Ecto neural progenitor cell (in vitro differentiated cells): ENCODE results near the gene GPATCH3.
"Not testable (repeated sequence)": the region's sequence is repeated elsewhere in the genome, so short reads cannot be mapped to it uniquely, and the experiment has no call there.

Source experiments
- DNase-seq: peaks from one replicate; pipeline ENCODE4 v3.0.0-alpha.2; 2018; ENCODE audit warnings: low spot score

The GPATCH3 gene

DNA sequence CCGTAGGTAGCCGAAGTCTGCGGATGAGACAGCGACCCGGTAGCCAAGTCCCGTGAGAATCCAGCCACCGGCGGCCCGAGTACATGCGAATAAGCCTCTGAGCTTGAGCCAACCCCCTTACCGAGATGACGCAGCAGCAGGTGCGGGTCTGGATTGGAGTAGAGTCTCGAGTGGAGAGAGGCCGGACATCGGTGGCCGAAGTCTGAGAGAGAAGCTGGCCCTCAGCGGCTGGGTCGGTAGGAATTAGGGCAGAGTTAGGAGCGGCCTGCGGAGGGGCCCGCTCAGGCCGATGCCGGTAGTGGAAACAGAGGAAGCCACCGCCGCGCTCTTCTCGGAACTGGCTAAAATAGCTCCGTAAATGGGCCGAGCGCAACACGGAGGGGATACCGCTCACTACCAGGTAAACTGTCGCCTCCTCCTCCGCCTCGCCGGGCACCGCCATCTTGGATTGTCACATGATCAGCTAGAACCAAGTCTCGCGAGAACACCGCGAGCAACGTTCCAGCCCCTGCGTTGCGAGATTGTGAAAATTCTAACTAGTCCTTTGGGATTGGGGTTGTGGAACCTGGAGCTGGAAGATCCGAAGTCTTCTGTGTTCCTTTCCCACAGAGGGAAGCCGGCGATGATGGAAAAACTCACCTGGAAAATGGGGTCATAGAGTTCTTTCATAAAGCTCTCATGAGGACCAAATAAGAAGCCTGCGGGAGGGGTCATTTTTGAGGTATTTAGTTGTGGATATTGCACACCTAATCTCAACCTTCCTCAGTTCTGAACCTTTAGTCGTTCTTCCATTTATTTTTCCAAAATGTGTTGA lies at the start of gene GPATCH3:
GPATCH3 (minus strand) TSS at position 467 of the 814 bp plus-strand sequence; CDS start at position 442, 25 bp downstream.
- DNase-seq: peak; percentile 95

GRCh38 chr1:26949926-26950319 lies 49.7 kb upstream of the GPATCH3 start:
- no peak for DNase-seq

DNA sequence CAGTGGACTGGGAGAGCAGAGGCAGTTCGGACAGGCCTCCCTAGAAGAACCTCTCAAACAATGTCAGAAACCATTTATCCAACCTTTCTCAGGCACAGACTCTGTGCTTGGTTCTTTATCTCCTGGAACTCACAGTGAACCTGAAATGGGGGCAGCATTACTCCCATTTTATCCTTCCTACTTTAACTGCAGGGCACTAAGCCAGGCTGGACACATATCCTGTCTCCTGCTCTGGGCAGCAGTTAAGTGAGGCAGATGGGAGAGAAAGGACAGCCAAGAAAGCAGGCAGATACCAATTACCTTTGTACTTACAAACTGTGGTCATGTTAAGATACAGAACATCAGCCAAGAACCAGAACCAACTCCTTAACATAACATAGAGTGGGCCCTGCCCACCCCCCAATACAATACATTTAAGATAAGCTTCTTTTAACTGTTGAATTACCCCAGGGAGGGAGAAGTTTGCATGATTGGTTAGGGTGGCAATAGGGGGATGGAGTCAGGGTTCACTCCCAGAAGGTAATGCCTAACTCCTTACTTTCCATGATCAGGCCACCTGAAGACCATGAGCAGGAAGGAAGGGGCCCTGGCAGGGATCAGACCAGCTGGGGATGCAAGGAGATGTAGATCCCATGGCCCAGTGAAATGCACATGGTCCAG lies 49.1 kb upstream of the GPATCH3 start:
- no peak for DNase-seq

GRCh38 chr1:26948725-26949057 lies 48.4 kb upstream of the GPATCH3 start:
- not testable (repeated sequence) for DNase-seq

DNA sequence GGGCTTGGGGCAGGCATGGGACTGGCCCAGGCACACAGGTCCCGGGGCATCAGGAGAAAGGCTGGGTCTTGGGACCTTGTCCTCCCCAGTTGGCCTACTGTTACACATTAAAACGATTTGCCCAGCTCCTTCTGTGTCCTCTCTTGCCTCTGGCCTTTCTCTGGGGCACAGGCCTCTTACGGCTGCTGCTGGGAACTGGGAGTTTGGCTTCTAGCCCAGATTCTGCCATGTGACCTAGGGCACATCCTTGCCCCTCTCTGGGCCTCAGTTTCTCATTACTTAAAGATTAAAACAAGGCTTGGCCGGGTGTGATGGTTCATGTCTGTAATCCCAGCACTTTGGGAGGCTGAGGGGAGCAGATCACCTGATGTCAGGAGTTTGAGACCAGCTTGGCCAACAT lies 46.0 kb upstream of the GPATCH3 start:
- no peak for DNase-seq

- no peak for DNase-seq
These were observed 45.5 kb upstream of the GPATCH3 start for GRCh38 chr1:26945728-26946127.

GRCh38 chr1:26945138-26945537 lies 44.9 kb upstream of the GPATCH3 start:
- DNase-seq: no peak

DNA sequence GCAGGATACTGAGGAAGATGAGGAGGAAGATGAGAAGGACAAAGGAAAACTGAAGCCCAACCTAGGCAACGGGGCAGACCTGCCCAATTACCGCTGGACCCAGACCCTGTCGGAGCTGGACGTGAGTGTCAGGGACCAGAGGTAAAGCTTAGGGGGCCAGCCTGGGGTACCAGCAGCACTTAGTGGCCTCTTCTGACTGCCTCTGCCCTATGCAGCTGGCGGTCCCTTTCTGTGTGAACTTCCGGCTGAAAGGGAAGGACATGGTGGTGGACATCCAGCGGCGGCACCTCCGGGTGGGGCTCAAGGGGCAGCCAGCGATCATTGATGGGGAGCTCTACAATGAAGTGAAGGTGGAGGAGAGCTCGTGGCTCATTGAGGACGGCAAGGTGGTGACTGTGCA lies 42.4 kb upstream of the GPATCH3 start:
- no peak for DNase-seq

GRCh38 chr1:26941311-26941710 lies 41.0 kb upstream of the GPATCH3 start:
- DNase-seq: no peak

DNA sequence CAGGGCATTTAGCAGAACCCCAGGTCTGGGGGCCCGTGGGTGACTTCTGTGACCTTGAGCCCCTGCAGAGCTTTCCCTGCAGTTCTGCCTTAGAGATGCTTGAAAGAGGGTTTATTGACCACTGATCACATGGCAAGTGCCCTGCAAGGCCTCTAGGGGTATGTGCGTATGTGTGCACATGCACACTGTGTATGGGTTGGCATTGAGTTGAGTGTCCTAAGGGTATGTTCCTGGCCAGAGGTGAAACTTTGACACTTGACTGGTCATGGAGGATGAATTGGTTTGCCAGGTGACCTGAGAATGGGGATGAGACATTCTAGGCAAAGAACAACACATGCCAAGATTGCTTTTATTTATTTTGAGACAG lies 38.4 kb upstream of the GPATCH3 start:
- no peak for DNase-seq

DNA sequence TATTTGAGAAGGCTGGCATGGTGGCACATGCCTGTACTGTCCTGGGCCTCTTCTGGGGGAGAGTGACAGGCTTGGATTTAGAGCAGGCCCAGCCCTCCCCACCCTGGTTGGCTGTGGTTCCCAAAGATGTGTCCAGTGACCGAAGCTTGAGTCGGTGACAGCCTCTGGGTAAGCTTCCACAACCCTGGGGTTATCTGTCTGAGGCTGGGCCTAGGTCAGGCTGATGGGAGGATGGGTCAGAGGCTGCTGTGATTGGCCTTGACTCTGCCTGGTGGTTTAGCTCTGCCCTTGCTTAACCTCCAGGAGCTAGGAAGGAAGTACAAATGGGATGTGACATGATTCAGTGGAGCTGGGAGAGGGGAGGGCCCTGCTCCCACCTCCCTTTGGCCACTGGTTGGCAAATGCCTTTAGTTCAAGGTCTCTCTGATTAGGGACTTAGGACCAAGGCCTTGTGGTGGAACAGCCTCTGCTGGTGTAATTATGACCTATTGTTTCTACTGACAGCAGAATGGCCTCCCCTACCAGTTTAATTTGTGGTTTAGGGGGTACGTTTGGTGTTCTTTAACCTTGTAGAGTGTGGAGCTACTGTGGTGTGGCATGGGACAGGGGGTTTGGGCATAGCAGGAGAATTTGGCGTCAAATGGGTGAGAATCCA lies 37.9 kb upstream of the GPATCH3 start:
- DNase-seq: no peak

DNA sequence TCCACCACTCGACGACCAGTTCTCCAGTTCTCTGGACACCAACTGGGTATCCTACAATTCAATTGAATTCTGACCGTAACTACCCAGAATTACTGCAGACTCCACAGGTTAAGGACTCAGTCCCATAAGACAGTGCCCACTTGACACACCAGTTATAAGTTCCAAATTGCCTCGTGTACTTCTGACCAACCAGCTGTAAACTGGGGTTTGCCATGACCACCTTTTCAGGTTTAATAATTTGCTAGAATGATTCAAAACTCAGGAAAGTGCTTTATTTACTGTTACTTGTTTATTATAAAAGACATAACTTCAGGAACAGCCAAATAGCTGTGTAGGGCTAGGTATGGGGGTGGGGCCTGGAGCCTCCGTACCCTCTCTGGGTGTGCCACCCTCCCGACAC lies 36.6 kb upstream of the GPATCH3 start:
- no peak for DNase-seq

DNA sequence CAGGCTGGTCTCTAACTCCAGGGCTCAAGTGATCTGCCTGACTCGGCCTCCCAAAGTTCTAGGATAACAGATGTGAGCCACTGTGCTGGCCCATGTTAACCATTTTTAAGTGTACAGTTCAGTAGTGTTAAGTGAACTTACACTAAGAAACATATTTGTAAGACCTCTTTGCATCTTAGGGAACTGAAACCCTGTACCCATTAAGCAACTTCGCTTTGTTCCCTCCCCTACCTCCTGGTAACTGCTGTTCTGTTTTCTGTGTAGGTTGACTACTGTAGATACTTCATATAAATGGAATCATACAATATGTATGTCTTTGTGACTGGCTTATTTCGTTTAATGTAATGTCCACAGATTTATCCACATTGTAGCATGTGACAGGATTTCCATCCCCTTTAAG lies 32.3 kb upstream of the GPATCH3 start:
- no peak for DNase-seq

DNA sequence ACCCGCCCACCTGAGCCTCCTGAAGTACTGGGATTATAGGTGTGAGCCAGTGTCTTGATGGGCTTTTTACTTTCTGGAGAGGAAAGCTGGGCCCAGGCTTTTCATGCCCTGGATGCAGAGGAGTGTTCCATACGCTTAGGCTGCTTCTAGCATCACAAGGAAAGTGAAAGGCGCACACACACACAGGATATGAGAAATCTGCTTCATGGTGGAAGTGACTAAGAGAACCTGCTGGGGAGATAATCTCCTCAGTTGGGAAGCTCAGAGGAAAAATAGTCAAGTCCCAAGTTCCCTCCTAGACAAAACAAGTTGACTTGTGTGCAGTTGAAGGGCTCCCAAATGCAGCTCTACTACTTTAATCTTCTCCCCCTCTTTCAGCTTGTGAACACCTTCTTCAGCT lies 23.4 kb upstream of the GPATCH3 start:
- DNase-seq: no peak

- no peak for DNase-seq
These were observed 22.6 kb upstream of the GPATCH3 start for GRCh38 chr1:26922901-26923300.

- DNase-seq: no peak
These were observed 22.1 kb upstream of the GPATCH3 start for GRCh38 chr1:26922431-26922729.

- DNase-seq: peak; percentile 97
These were observed 21.5 kb upstream of the GPATCH3 start, which contains the start of gene NUDC for GRCh38 chr1:26921540-26922430. Gene NUDC (plus strand): TSS chr1:26921743. CDS start chr1:26921849, 106 bp downstream.

GRCh38 chr1:26921126-26921539 lies 20.9 kb upstream of the GPATCH3 start:
- DNase-seq: no peak

DNA sequence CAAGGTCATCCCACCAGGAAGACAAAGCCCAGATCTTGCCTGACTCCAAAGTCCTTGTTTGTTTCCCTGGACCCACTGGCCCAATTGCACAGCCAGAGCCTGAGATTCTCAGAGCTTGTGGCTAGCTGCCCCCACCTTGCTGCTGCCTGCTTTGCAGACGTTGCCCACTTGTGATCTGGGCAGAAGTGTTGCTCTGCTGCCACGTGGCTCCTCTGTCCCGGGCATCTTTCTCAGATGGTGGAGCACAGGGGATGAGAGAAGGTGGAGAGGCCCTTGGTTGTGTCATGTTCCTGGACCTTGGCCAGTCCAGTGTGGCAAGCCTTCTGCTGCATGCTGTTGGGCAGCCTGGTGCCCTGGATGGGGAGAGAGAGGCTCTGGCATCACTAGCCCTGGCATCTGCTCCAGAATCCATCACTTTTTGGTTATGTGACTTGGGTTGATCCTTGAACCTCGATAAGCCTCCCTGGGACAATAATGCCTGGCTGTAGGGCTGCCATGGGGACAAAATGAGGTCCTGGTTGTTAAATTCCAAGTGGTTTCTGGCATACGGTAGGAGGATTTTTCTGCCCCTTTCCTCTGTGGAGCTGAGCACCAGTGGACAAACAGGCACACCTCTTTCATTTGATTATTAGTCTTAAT lies 15.1 kb upstream of the GPATCH3 start:
- no peak for DNase-seq

DNA sequence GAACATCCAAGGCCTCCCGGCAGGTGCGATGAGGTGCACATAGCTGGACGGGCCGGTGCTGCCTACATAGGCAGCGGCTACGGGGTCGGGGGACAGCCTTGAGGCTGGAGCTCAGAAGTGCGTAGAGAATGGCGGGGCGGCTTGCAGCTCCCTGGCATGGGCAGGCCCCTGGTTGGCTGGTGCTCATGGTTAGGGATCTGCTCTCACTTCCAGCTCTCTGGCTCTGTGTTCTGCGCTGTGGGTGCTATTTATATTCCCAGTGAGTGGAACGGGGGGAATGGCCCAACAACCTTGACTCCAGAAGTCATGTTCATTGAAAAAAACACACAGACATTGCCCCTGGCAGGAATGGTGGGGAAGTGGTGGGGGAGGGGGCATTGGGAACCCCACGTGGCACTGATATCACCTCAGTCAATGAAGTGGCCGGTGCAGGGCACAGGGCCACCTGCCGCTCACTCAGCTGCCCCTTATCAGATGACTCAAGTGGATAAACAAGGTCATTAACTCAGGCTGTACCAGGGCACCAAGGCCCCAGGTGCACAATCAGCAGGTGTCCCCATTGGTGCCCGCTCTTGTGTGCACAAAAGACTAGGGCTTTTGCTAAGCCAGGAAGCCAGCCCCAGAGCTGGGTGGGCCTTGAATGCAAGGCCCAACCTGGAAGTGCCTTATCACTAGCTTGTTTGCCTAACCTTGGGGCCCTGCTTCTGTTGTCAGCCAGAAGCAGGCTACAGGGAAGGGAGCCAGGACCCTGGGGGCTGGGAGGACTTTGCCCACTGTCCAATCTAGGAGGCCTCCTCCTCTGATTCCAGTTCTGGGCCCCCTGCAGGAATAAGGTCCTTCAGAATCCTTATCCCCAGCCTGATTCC lies 13.7 kb upstream of the GPATCH3 start, which contains the start of gene NR0B2:
NR0B2 (minus strand) TSS at position 222 of the 866 bp plus-strand sequence; CDS start at position 187, 35 bp downstream.
- DNase-seq: no peak

DNA sequence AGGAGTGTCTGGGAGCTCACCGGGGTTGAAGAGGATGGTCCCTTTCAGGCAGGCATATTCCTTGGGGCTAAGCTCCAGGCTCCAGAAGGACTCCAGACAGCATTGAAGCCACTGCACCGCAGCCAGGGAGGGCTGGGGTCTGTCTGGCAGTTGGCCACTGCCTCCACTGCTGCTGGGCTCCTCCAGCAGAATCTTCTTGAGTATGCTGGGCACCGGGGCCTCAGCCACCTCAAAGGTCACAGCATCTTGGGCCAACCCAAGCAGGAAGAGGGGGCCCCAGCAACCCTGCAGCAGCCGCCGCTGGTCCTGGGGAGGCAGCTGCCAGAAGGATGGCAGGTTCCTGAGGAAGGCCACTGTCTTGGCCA lies 13.1 kb upstream of the GPATCH3 start:
- no peak for DNase-seq
